ENCODE data around the gene BOD1L1. TPM values are rescaled to one million over a fixed set of nuclear protein-coding genes. Genes with fewer than 3 reads are reported as not detected.

The BOD1L1 gene
- total and polyA plus RNA-seq, 2 experiments from 2014 or later, result 18.2 to 43.2 TPM

- no peaks in the 10 kb centered on the region for H3K79me2 ChIP-seq (replicated peaks; ENCODE audit: insufficient read depth)
- peaks cover 9% of the 10 kb centered on the region for H3K9me2 ChIP-seq (ENCODE audit: insufficient read depth)
- peak overlapping the region; percentile 67 for H2AFZ ChIP-seq
- no peaks in the 10 kb centered on the region for H3F3A ChIP-seq (replicated peaks; ENCODE audit: low read depth)
- Mint-ChIP-seq H3K36me3 (ENCODE audit: low read depth) (no peaks in the 10 kb centered on the region), H3K27me3 (ENCODE audit: insufficient read depth, low read depth, poor library complexity) (no peaks in the 10 kb centered on the region), H3K4me3 (no peak overlapping the region; the same call in 2 of the 3 replicates), H3K27ac (no peak overlapping the region), H3K4me1 (peaks cover 29% of the 10 kb centered on the region), H3K9me3 (no peaks in the 10 kb centered on the region)
- peaks cover 30% of the 10 kb centered on the region for H3K4me1 ChIP-seq (ENCODE audit: insufficient read depth)
- H3K27me3 ChIP-seq (ENCODE audit: insufficient read depth), result no peaks in the 10 kb centered on the region
- H3K4me3 ChIP-seq, result no peak overlapping the region
- ATAC-seq (peak; percentile 97), DNase-seq (ENCODE audit: low spot score) (peak; percentile 81)
- no peaks in the 10 kb centered on the region for H3K36me3 ChIP-seq (ENCODE audit: insufficient read depth)
- no peak overlapping the region for H3K27ac ChIP-seq (ENCODE audit: low read depth)
- peak overlapping the region; percentile 62 for H3K4me2 ChIP-seq
- no peaks in the 10 kb centered on the region for H4K20me1 ChIP-seq (replicated peaks; ENCODE audit: insufficient read depth)
- TF ChIP-seq ZNF462 (CRISPR knock-in tag; IDR thresholded peaks at IDR 0.05) (peak; percentile 76; the same call in 1 of the 2 replicates), POLR2AphosphoS5 (IDR thresholded peaks at IDR 0.05; ENCODE audit: low read depth) (no peak)
Measured at GRCh38 chr4:13640149-13640940, 12.8 kb upstream of the BOD1L1 start.

GRCh38 chr4:13635286-13635799 lies 7.8 kb upstream of the BOD1L1 start:
- H3K27ac Mint-ChIP-seq, result no peak overlapping the region
- Histone ChIP-seq H2AFZ (no peak overlapping the region), H3K27me3 (ENCODE audit: insufficient read depth) (no peaks in the 10 kb centered on the region), H3K4me3 (no peak overlapping the region), H4K20me1 (replicated peaks; ENCODE audit: insufficient read depth) (no peaks in the 10 kb centered on the region), H3K9me2 (ENCODE audit: insufficient read depth) (no peaks in the 10 kb centered on the region), H3K79me2 (replicated peaks; ENCODE audit: insufficient read depth) (no peaks in the 10 kb centered on the region), H3K36me3 (ENCODE audit: insufficient read depth) (no peaks in the 10 kb centered on the region), H3K27ac (ENCODE audit: low read depth) (no peak overlapping the region), H3K4me2 (no peak overlapping the region), H3K4me1 (ENCODE audit: insufficient read depth) (peaks cover 5% of the 10 kb centered on the region; the same call in 1 of the 2 replicates), H3F3A (replicated peaks; ENCODE audit: low read depth) (no peaks in the 10 kb centered on the region)
- H3K27me3 Mint-ChIP-seq (ENCODE audit: insufficient read depth, low read depth, poor library complexity), result no peaks in the 10 kb centered on the region
- ATAC-seq (no peak), DNase-seq (ENCODE audit: low spot score) (no peak)
- H3K4me1 Mint-ChIP-seq, result peaks cover 7% of the 10 kb centered on the region
- no peaks in the 10 kb centered on the region for H3K9me3 Mint-ChIP-seq
- no peaks in the 10 kb centered on the region for H3K36me3 Mint-ChIP-seq (ENCODE audit: low read depth)
- H3K4me3 Mint-ChIP-seq, result no peak overlapping the region
- TF ChIP-seq CTCF (conservative IDR thresholded peaks at IDR 0.05; ENCODE audit: low read depth in 2 of 2) (no peak), STAT1 (IDR thresholded peaks at IDR 0.05; ENCODE audit: unreplicated experiment) (no peak)
